HG03139 (cell line): ENCODE measurements around the gene VGF.
"Not testable (repeated sequence)": the region's sequence is repeated elsewhere in the genome, so short reads cannot be mapped to it uniquely, and the experiment has no call there.

ENCODE experiments used
- ATAC-seq: cut with Tn5 transposase; IDR thresholded peaks from one replicate; pipeline ENCODE4 v1.9.1; 2021; ENCODE audit not compliant: unreplicated experiment

The VGF gene

DNA sequence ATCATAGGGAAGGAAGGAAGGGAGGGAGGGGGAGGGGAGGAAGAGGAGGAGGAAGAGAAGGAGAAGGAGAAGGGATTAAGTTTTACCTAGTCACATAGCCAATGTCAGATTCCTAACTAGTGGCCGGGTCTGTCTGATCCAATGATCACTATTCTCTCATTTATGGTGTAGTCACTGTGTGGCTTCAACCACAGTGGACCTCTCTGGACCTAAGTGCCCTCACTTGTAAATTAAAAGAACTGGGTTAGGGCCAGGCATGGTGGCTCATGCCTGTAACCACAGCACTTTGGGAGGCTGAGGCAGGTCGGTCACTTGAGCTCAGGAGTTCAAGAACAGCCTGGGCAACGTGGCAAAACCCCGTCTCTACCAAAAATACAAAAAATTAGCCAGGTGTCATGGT lies 45.1 kb downstream of the VGF start:
- no peak for ATAC-seq

DNA sequence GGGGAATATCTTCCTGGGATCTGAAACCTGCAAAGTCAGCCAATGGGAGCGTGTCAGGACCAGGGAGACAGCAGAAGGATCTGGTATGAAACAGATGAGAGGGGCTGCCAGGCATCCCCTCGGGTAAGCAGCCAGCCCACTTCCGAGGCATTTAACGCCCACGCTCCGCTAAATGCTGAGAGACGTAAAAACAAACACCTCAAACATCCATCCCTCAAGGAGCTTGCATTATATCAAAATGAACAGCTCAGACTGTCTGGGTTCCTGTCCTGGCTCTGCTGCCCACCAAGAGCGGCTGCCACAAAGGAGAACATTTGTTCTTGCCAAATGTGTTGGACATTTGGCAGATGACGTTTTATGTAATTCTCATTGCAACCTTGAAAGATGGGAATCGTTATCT lies 45.5 kb downstream of the VGF start:
- ATAC-seq: no peak

DNA sequence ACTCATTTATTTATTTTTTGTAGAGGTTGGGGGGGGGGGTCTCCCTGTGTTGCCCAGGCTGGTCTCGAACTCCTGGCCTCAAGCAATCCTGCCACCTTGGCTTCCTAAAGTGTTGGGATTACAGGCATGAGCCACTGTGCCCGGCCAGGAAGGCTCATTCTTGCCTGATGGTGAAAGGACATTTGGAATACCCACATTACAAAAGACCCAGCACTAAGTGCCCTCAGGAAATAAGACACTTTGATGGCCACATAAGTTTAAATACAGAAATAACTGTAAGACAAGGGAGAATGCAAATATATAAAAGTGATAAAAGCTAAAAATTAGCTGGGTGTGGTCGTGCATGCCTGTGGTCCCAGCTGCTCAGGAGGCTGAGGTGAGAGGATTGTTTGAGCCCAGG lies 46.5 kb downstream of the VGF start:
- ATAC-seq: no peak

DNA sequence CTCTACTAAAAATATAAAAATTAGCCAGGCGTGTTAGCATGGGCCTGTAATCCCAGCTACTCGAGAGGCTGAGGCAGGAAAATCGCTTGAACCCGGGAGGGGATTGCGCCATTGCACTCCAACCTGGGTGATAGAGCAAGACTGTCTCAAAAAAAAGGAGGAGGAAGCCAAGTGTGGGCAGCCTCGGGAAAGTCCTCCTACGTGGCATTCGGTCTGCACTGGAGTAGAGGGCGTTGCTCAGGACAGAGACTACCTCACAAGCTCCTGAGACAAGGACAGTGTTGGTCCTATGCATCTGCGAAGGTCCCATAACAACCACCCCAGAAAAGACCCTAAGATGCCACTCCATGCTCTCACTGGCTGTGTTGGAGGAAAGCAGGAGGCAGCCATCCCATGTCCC lies 48.5 kb downstream of the VGF start:
- no peak for ATAC-seq

- ATAC-seq: no peak
Measured at GRCh38 chr7:101115215-101115614, 50.2 kb downstream of the VGF start.

GRCh38 chr7:101114492-101114891 lies 50.9 kb downstream of the VGF start:
- no peak for ATAC-seq

DNA sequence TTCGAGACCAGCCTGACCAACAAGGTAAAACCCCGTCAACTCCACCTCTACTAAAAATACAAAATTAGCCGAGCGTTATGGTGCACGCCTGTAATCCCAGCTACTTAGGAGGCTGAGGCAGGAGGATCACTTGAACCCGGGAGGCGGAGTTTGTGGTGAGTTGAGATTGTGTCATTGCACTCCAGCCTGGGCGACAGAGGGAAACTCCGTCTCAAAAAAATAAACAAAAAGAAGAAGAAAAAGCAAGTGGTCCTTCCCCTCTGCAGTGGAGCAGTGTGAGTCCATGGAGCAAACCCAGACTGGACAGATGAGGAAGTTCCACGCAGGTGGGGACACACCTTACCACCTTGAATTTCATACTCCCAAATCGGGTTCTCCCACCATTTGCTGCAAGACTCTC lies 51.5 kb downstream of the VGF start:
- no peak for ATAC-seq

GRCh38 chr7:101113140-101113539 lies 52.2 kb downstream of the VGF start:
- not testable (repeated sequence) for ATAC-seq
